T-helper 2 cell treated with Interferon-gamma antibody and Interleukin-4, amounts not matched to agents 5 μg/mL and 100 μg/mL, for 36 hours (primary cell): ENCODE results near the gene BLOC1S1.
A peak's percentile ranks its signal among the peaks of the same experiment; 100 is the strongest.

Source experiments
- DNase-seq: peaks from one replicate; pipeline ENCODE4 v3.0.0; 2021; ENCODE audit warnings: low spot score
- H3K27ac Mint-ChIP-seq: one replicate; pipeline ENCODE4 v1.8.0; 2021; ENCODE audit warnings: mild to moderate bottlenecking, mixed read lengths
- H3K27me3 Mint-ChIP-seq: one replicate; pipeline ENCODE4 v1.8.0; 2021; ENCODE audit warnings: low read depth, mixed read lengths
- H3K36me3 Mint-ChIP-seq: one replicate; pipeline ENCODE4 v1.8.0; 2021; ENCODE audit warnings: low read depth, mixed read lengths
- H3K4me1 Mint-ChIP-seq: one replicate; pipeline ENCODE4 v1.8.0; 2021; ENCODE audit warnings: low read depth, mixed read lengths
- H3K4me3 Mint-ChIP-seq: one replicate; pipeline ENCODE4 v1.8.0; 2022; ENCODE audit warnings: mild to moderate bottlenecking, moderate library complexity, mixed read lengths
- H3K9me3 Mint-ChIP-seq: one replicate; pipeline ENCODE4 v1.8.0; 2021; ENCODE audit warnings: mixed read lengths

The BLOC1S1 gene

DNA sequence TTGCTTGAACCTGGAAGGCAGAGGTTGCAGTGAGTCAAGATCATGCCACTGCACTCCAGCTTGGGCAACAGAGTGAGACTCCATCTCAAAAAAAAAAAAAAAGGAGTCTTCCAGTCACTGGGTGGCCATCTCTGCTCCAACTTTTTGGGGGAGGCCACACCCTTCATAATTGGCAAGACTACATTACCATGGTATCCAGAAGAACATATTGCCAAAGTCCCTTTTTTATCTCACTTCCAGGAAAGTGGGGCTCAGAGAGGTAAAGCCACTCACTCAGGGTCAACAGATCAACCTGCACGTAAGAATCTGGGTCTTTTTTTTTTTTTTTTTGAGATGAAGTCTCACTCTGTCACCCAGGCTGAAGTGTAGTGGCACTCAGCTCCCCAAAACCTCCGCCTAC is 18.0 kb downstream of the BLOC1S1 start:
- Mint-ChIP-seq H3K4me3 (no peak overlapping the region), H3K27me3 (no peaks in the 10 kb centered on the region), H3K27ac (no peak overlapping the region), H3K9me3 (no peaks in the 10 kb centered on the region), H3K36me3 (no peaks in the 10 kb centered on the region), H3K4me1 (peaks cover 32% of the 10 kb centered on the region)
- no peak for DNase-seq

DNA sequence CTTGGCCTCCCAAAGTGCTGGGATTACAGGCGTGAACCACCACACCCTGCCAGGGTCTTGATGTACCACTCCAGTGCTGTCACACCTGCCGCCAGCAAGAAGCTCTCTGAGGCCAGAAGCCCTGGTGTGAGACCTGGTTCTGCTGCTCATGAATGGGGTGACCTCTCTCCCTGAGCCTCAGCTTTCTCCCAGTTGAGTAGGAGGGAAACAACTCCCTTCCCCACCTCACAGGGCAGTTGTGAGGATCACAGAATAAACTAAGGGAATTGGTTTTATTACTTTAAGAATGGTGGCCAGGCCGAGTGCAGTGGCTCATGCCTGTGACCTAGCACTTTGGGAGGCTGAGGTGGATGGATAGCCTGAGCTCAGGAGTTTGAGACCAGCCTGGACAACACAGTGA is 18.7 kb downstream of the BLOC1S1 start:
- Mint-ChIP-seq H3K9me3 (no peaks in the 10 kb centered on the region), H3K36me3 (no peaks in the 10 kb centered on the region), H3K27ac (no peak overlapping the region), H3K27me3 (no peaks in the 10 kb centered on the region), H3K4me1 (peaks cover 33% of the 10 kb centered on the region), H3K4me3 (no peak overlapping the region)
- no peak for DNase-seq

GRCh38 chr12:55736076-55736475 is 20.2 kb downstream of the BLOC1S1 start:
- Mint-ChIP-seq H3K36me3 (no peaks in the 10 kb centered on the region), H3K9me3 (no peaks in the 10 kb centered on the region), H3K4me1 (peaks cover 23% of the 10 kb centered on the region), H3K27me3 (no peaks in the 10 kb centered on the region), H3K27ac (no peak overlapping the region), H3K4me3 (no peak overlapping the region)
- no peak for DNase-seq

- Mint-ChIP-seq H3K27me3 (peaks cover 4% of the 10 kb centered on the region), H3K9me3 (no peaks in the 10 kb centered on the region), H3K4me1 (peaks cover 27% of the 10 kb centered on the region), H3K4me3 (peak overlapping the region; percentile 87), H3K27ac (peak overlapping the region; percentile 86), H3K36me3 (no peaks in the 10 kb centered on the region)
- peak; percentile 44 for DNase-seq
Observed at GRCh38 chr12:55736780-55737580, 21.1 kb downstream of the BLOC1S1 start.

GRCh38 chr12:55737581-55738122 is 21.8 kb downstream of the BLOC1S1 start:
- Mint-ChIP-seq H3K27me3 (peaks cover 5% of the 10 kb centered on the region), H3K9me3 (no peaks in the 10 kb centered on the region), H3K4me3 (peak overlapping the region; percentile 87), H3K27ac (peak overlapping the region; percentile 86), H3K4me1 (peaks cover 32% of the 10 kb centered on the region), H3K36me3 (no peaks in the 10 kb centered on the region)
- DNase-seq = no peak

GRCh38 chr12:55738123-55739024 is 22.5 kb downstream of the BLOC1S1 start:
- peaks cover 5% of the 10 kb centered on the region for H3K27me3 Mint-ChIP-seq
- peak overlapping the region; percentile 87 for H3K4me3 Mint-ChIP-seq
- no peaks in the 10 kb centered on the region for H3K36me3 Mint-ChIP-seq
- no peaks in the 10 kb centered on the region for H3K9me3 Mint-ChIP-seq
- H3K4me1 Mint-ChIP-seq = peaks cover 34% of the 10 kb centered on the region
- peak overlapping the region; percentile 86 for H3K27ac Mint-ChIP-seq
- peak; percentile 77 for DNase-seq

GRCh38 chr12:55739025-55739378 is 23.2 kb downstream of the BLOC1S1 start:
- peaks cover 34% of the 10 kb centered on the region for H3K4me1 Mint-ChIP-seq
- no peak overlapping the region for H3K27ac Mint-ChIP-seq
- H3K9me3 Mint-ChIP-seq = no peaks in the 10 kb centered on the region
- H3K4me3 Mint-ChIP-seq = peak overlapping the region; percentile 87
- H3K27me3 Mint-ChIP-seq = peaks cover 5% of the 10 kb centered on the region
- no peaks in the 10 kb centered on the region for H3K36me3 Mint-ChIP-seq
- no peak for DNase-seq

- Mint-ChIP-seq H3K27me3 (peaks cover 5% of the 10 kb centered on the region), H3K27ac (peak overlapping the region; percentile 74), H3K4me1 (peaks cover 51% of the 10 kb centered on the region), H3K4me3 (peak overlapping the region; percentile 83), H3K36me3 (peaks cover 4% of the 10 kb centered on the region), H3K9me3 (no peaks in the 10 kb centered on the region)
- DNase-seq = no peak
Observed at GRCh38 chr12:55741931-55742680, 26.3 kb downstream of the BLOC1S1 start.

GRCh38 chr12:55742719-55743405 is 27.0 kb downstream of the BLOC1S1 start, which contains the start of gene GDF11:
GDF11 (plus strand) TSS chr12:55743122; CDS start chr12:55743317, 195 bp downstream.
- peak within 1 kb of the TSS; percentile 74 for H3K27ac Mint-ChIP-seq
- H3K9me3 Mint-ChIP-seq = no peaks in the 10 kb centered on the region
- peaks cover 46% of the 10 kb centered on the region for H3K4me1 Mint-ChIP-seq
- peaks cover 4% of the 10 kb centered on the region for H3K36me3 Mint-ChIP-seq
- peak; percentile 77 for DNase-seq
- H3K27me3 Mint-ChIP-seq = peaks cover 5% of the 10 kb centered on the region
- peak within 1 kb of the TSS; percentile 94 for H3K4me3 Mint-ChIP-seq

- Mint-ChIP-seq H3K27ac (peak overlapping the region; percentile 37), H3K27me3 (peaks cover 5% of the 10 kb centered on the region), H3K4me1 (peaks cover 40% of the 10 kb centered on the region), H3K4me3 (peak overlapping the region; percentile 94), H3K36me3 (peaks cover 4% of the 10 kb centered on the region), H3K9me3 (no peaks in the 10 kb centered on the region)
- peak; percentile 38 for DNase-seq
Observed at GRCh38 chr12:55743406-55744339, 27.8 kb downstream of the BLOC1S1 start.

- Mint-ChIP-seq H3K4me3 (peak overlapping the region; percentile 94), H3K27me3 (peaks cover 5% of the 10 kb centered on the region), H3K27ac (peak overlapping the region; percentile 34), H3K4me1 (peaks cover 37% of the 10 kb centered on the region), H3K9me3 (no peaks in the 10 kb centered on the region), H3K36me3 (peaks cover 9% of the 10 kb centered on the region)
- no peak for DNase-seq
Observed at GRCh38 chr12:55744340-55745030, 28.6 kb downstream of the BLOC1S1 start.
